Panc1 (cell line): Measurements from ENCODE around the gene GALNT11. TPM values are rescaled to one million over a fixed set of nuclear protein-coding genes. Genes with fewer than 3 reads are reported as not detected.

ENCODE experiments used
- ATAC-seq: fragments of 200-7000 bp; cut with Tn5 transposase; 2 replicates; pipeline ENCODE4 v1.9.1; 2020; ENCODE audit warnings: mild to moderate bottlenecking, moderate library complexity
- BruUV-seq: library from RNA; stranded (reverse); fragments of 400-500 nt; replicated peaks from 2 replicates; lab custom pipeline; 2021; lab: Mats Ljungman, UMichigan
- CTCF ChIA-PET: fragments of 300-600 bp; sonication (Branson Sonifier 250); formaldehyde crosslinking; loops from one replicate; lab custom pipeline; 2022; ENCODE audit warnings: antibody characterized with exemption; lab: Charles Lee
- POLR2A ChIA-PET: fragments of 300-600 bp; sonication (Branson Sonifier 250); formaldehyde crosslinking; loops from one replicate; lab custom pipeline; 2022; ENCODE audit warnings: antibody characterized with exemption; lab: Charles Lee
- DNase-seq: peaks from one replicate; pipeline ENCODE4 v3.0.0-alpha.2; 2010; ENCODE audit warnings: low read depth, low spot score
- H3K27ac ChIP-seq: 2 replicates; pipeline ENCODE4 v1.5.1; 2011; ENCODE audit warnings: mild to moderate bottlenecking, low read length, inconsistent platforms
- H3K27me3 ChIP-seq: fragments of 200-500 bp; sonication (Bioruptor generic); 2 replicates; pipeline ENCODE4 v1.6.0; 2014; ENCODE audit warnings: low read length, inconsistent platforms; ENCODE audit not compliant: control insufficient read depth, insufficient read depth
- H3K36me3 ChIP-seq: fragments of 200-500 bp; sonication (Bioruptor generic); 2 replicates; pipeline ENCODE4 v1.5.1; 2014; ENCODE audit warnings: inconsistent platforms, mild to moderate bottlenecking, low read length, moderate library complexity; ENCODE audit not compliant: control insufficient read depth, insufficient read depth
- H3K4me1 ChIP-seq: 2 replicates; pipeline ENCODE4 v1.5.1; 2011; ENCODE audit warnings: inconsistent platforms, mild to moderate bottlenecking, low read length, moderate library complexity; ENCODE audit not compliant: control insufficient read depth, insufficient read depth
- H3K4me3 ChIP-seq, 2 experiments: 2 replicates each; pipeline ENCODE4 v1.5.1; 2011 to 2012; ENCODE audit warnings: low read depth in 2 of 2, low read length in 2 of 2, mild to moderate bottlenecking in 2 of 2, inconsistent platforms in 1 of 2, moderate library complexity in 1 of 2
- H3K9me3 ChIP-seq: fragments of 200-500 bp; sonication (Bioruptor generic); 2 replicates; pipeline ENCODE4 v1.5.1; 2014; ENCODE audit warnings: low read depth, mild to moderate bottlenecking, inconsistent platforms, low read length, moderate library complexity; ENCODE audit not compliant: control insufficient read depth, insufficient read depth
- POLR2AphosphoS5 ChIP-seq: IDR thresholded peaks from 2 replicates; pipeline ENCODE4 v1.6.1; 2012; ENCODE audit warnings: mild to moderate bottlenecking, low read depth, low read length, moderate library complexity
- REST ChIP-seq, 2 experiments: IDR thresholded peaks; 2 replicates each; pipeline ENCODE4 v1.6.1; 2011 to 2012; ENCODE audit warnings: low read depth in 2 of 2, control low read depth in 1 of 2, low read length in 1 of 2, mild to moderate bottlenecking in 1 of 2, moderate library complexity in 1 of 2; ENCODE audit not compliant: insufficient read depth in 1 of 2
- SIN3A ChIP-seq: IDR thresholded peaks from 2 replicates; pipeline ENCODE4 v1.6.1; 2012; ENCODE audit warnings: low read depth, mild to moderate bottlenecking, low read length, moderate library complexity, borderline replicate concordance; ENCODE audit not compliant: insufficient read depth
- TCF7L2 ChIP-seq: IDR thresholded peaks from 2 replicates; pipeline ENCODE4 v1.6.1; 2011; ENCODE audit warnings: mild to moderate bottlenecking, low read depth, low read length, inconsistent platforms
- in situ Hi-C: cut with HindIII; loops from 2 replicates; pipeline ENCODE4 v1.10.0; 2016; ENCODE audit warnings: low sequenced_read_pairs, low pct_unique_long_range_greater_than_20kb
- intact Hi-C: fragments of 100-400 bp; cut with micrococcal nuclease; formaldehyde crosslinking; loops from one replicate; pipeline ENCODE4 v1.10.0; 2022; ENCODE audit not compliant: unreplicated experiment
- total RNA-seq: library from RNA; stranded (reverse); gene quantifications from one replicate; pipeline ENCODE4 v1.2.1, GENCODE V29; 2021; ENCODE audit not compliant: unreplicated experiment
- TF ChIP-seq, protein P1 (sequence below): fragments of 450-650 bp; IDR thresholded peaks from 2 replicates; pipeline ENCODE4 v1.5.1; 2017; ENCODE audit warnings: mild to moderate bottlenecking

GALNT11 gene
- total RNA-seq, 1 experiment from 2014 or later: 48.7 TPM

GRCh38 chr7:152014722-152015121, 10.8 kb upstream of the GALNT11 start:
- DNase-seq (no peak), ATAC-seq (no peak)
- no peak for TF ChIP-seq REST (IDR thresholded peaks at IDR 0.05; ENCODE audit: insufficient read depth in 1 of 2, low read depth in 2 of 2, low read length in 1 of 2)
- ChIA-PET CTCF (no interaction called here), POLR2A (no interaction called here)
- intact Hi-C loops (no loop called here), in situ Hi-C loops (no loop called here)
- no TSS peak for BruUV-seq
- Histone ChIP-seq H3K36me3 (no peaks in the 10 kb centered on the region), H3K4me3 (no peak overlapping the region), H3K9me3 (no peaks in the 10 kb centered on the region), H3K4me1 (no peaks in the 10 kb centered on the region), H3K27ac (no peak overlapping the region), H3K27me3 (no peaks in the 10 kb centered on the region; the same call in 1 of the 2 replicates)

DNA sequence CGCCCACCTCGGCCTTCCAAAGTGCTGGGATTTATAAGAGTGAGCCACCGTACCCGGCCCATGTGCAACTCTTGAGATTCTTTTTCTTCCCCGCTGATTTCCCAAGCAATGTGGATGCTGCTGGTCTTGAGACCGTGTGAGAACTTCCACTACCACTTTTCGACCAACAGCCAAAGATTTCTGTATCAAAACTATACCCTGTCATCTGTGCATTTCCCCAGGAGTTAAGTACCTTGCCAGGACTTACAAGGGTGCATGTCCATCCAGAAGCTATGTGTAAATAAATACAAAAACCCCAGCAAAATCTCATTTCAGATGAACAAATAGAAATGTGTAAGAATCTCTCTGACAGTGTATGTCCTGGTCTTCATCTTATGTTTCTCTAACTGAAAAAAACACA, 9.9 kb upstream of the GALNT11 start:
- DNase-seq (no peak), ATAC-seq (no peak)
- H3K27ac ChIP-seq: no peak overlapping the region
- H3K27me3 ChIP-seq: no peaks in the 10 kb centered on the region; the same call in 1 of the 2 replicates
- no peaks in the 10 kb centered on the region for H3K4me1 ChIP-seq
- CTCF ChIA-PET: no interaction called here
- intact Hi-C loops (no loop called here), in situ Hi-C loops (no loop called here)
- no peaks in the 10 kb centered on the region for H3K9me3 ChIP-seq
- BruUV-seq: no TSS peak
- POLR2A ChIA-PET: interaction anchor here (0.5 kb wide), 1 partner anchor 298 kb away, joined by 3 read pairs; no protein-coding TSS in a partner anchor
- H3K36me3 ChIP-seq: no peaks in the 10 kb centered on the region
- no peak overlapping the region for H3K4me3 ChIP-seq
- TF ChIP-seq SIN3A (no peak), POLR2AphosphoS5 (no peak), REST (IDR thresholded peaks at IDR 0.05; ENCODE audit: insufficient read depth in 1 of 2, low read depth in 2 of 2, low read length in 1 of 2) (no peak), TCF7L2 (no peak)
- TF ChIP-seq, protein P1, sequence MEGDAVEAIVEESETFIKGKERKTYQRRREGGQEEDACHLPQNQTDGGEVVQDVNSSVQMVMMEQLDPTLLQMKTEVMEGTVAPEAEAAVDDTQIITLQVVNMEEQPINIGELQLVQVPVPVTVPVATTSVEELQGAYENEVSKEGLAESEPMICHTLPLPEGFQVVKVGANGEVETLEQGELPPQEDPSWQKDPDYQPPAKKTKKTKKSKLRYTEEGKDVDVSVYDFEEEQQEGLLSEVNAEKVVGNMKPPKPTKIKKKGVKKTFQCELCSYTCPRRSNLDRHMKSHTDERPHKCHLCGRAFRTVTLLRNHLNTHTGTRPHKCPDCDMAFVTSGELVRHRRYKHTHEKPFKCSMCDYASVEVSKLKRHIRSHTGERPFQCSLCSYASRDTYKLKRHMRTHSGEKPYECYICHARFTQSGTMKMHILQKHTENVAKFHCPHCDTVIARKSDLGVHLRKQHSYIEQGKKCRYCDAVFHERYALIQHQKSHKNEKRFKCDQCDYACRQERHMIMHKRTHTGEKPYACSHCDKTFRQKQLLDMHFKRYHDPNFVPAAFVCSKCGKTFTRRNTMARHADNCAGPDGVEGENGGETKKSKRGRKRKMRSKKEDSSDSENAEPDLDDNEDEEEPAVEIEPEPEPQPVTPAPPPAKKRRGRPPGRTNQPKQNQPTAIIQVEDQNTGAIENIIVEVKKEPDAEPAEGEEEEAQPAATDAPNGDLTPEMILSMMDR: no peak
